Heart left ventricle (tissue), 16 donors: ENCODE measurements around the gene MAMDC4. TPM values are rescaled to one million over a fixed set of nuclear protein-coding genes. Genes with fewer than 3 reads are reported as not detected.

Experiments used
- ATAC-seq, 4 donors: fragments of 200-7000 bp; cut with Tn5 transposase; one replicate each; pipeline ENCODE4 v1.9.1; 2020 to 2022; ENCODE audit warnings: moderate library complexity in 4 of 4, mild to moderate bottlenecking in 3 of 4, moderate number of reproducible peaks in 1 of 4
- DNase-seq, 5 donors: peaks; one replicate each; pipeline ENCODE4 v3.0.0-alpha.2; 2020
- H3K27ac ChIP-seq, 12 donors: fragments of 200-600 bp; sonication (generic) in 4 of 12; one replicate each; pipeline versions ENCODE4 v1.5.0 to v1.8.0; 2016 to 2022; ENCODE audit warnings: mild to moderate bottlenecking in 2 of 12
- H3K27me3 ChIP-seq, 9 donors: fragments of 200-600 bp; sonication (generic) in 2 of 9; one replicate each; pipeline versions ENCODE4 v1.5.1 to v1.8.0; 2016 to 2022; ENCODE audit warnings: mild to moderate bottlenecking in 3 of 9
- H3K36me3 ChIP-seq, 9 donors: fragments of 200-600 bp; sonication (generic) in 2 of 9; one replicate each; pipeline versions ENCODE4 v1.5.0 to v1.8.0; 2018 to 2022; ENCODE audit warnings: mild to moderate bottlenecking in 2 of 9
- H3K4me1 ChIP-seq, 12 donors: fragments of 200-600 bp; sonication (generic) in 4 of 12; one replicate each; pipeline versions ENCODE4 v1.5.0 to v1.8.0; 2016 to 2022; ENCODE audit warnings: mild to moderate bottlenecking in 3 of 12
- H3K4me3 ChIP-seq, 12 donors: fragments of 200-600 bp; sonication (generic) in 4 of 12; one replicate each; pipeline versions ENCODE4 v1.5.0 to v1.8.0; 2017 to 2022; ENCODE audit warnings: mild to moderate bottlenecking in 9 of 12, moderate library complexity in 4 of 12
- H3K9me3 ChIP-seq, 12 donors: fragments of 200-600 bp; sonication (generic) in 4 of 12; one replicate each; pipeline versions ENCODE4 v1.5.0 to v1.8.0; 2016 to 2022; ENCODE audit warnings: mild to moderate bottlenecking in 1 of 12
- POLR2A ChIP-seq, 2 donors: fragments of 450-650 bp; IDR thresholded peaks; one replicate each; pipeline ENCODE4 v1.6.1; 2017; ENCODE audit warnings: antibody characterized with exemption in 2 of 2, mild to moderate bottlenecking in 2 of 2, moderate library complexity in 2 of 2
- WGBS, 4 donors: extraction: QIAGEN DNeasy Blood & Tissue Kit in 2 of 4; methylation state at CpG; one replicate each; pipeline versions ENCODE4 v1.1.5 to v1.1.7; 2013 to 2018; 5-methylcytosine and 5-hydroxymethylcytosine counted together
- intact Hi-C, 10 donors: fragments of 100-400 bp; cut with DNase I; formaldehyde crosslinking; loops; one replicate each; pipeline versions ENCODE4 v1.11.1 to v1.14.2; 2022
- microRNA-seq, 4 donors: library from miRNA; unstranded; fragments of <30 nt; microRNA quantifications; one replicate each; pipeline versions ENCODE4 to v1.2.0, GENCODE V29; 2017 to 2020
- polyA plus RNA-seq, 2 donors: library from polyadenylated mRNA; stranded (reverse); fragments of 200-250 nt; gene quantifications; one replicate each; pipeline ENCODE4 v1.2.3, GENCODE V29; 2013
- total RNA-seq, 9 donors: library from RNA; depleted of rRNA in 2 of 9; stranded (reverse); fragments of >200 nt in 2 of 9; fragmentation: NEBNext Ultra II Directional in 3 of 9; extraction: Animal tissue kit (Norgen Biotek cat#: 25700) in 3 of 9; gene quantifications; one replicate each; pipeline versions ENCODE4 v1.1.0 to v1.2.4, GENCODE V29; 2016 to 2023
- TF ChIP-seq, protein P1 (sequence below), 12 donors: fragments of 200-600 bp; sonication (generic) in 4 of 12; IDR thresholded peaks; one replicate each; pipeline versions ENCODE4 v1.5.0 to v1.8.0; 2018 to 2022; ENCODE audit warnings: antibody characterized with exemption in 12 of 12, mild to moderate bottlenecking in 5 of 12
- donor health status: ischemic (EF 13 %, LVEDD 7.1; RV severe dilation, severe dysfunction).
- donor health status: healthy with polysubstance abuse.
- donor health status: DM: no; HTN: yes; CAD: no.
- donor health status: DM: no; HTN: no; CAD: no.
- donor health status: ischemic (EF 25% LVEDD 6.9; RV normal size, moderate dysfunction).
- donor health status: ischemic (EF 25% LVEDD 5.7; RV mildly dilated, moderate dysfunction).
- donor health status: healthy.
- donor health status: DM: yes; HTN: yes; CAD: no.
- donor health status: ischemic (EF 35%, LVEDD 5.7; RV mildly dilated, moderate dysfunction).
- donor health status: nonischemic (EF 11% LVEDD 7.7; RV severe dilation, severe dysfunction).
- donor health status: DM: yes; HTN: yes; CAD: no.
- donor health status: PGD.
- donor health status: ischemic (EF 29% LVEDD 5.4; RV normal size, mild dysfunction).
- donor health status: nonischemic (EF 23%, LVEDD 6.1; RV moderate dilation, normal function).

Gene MAMDC4
- total and polyA plus RNA-seq, 11 donors: 2.9 to 14.9 (median 6.1) TPM

DNA sequence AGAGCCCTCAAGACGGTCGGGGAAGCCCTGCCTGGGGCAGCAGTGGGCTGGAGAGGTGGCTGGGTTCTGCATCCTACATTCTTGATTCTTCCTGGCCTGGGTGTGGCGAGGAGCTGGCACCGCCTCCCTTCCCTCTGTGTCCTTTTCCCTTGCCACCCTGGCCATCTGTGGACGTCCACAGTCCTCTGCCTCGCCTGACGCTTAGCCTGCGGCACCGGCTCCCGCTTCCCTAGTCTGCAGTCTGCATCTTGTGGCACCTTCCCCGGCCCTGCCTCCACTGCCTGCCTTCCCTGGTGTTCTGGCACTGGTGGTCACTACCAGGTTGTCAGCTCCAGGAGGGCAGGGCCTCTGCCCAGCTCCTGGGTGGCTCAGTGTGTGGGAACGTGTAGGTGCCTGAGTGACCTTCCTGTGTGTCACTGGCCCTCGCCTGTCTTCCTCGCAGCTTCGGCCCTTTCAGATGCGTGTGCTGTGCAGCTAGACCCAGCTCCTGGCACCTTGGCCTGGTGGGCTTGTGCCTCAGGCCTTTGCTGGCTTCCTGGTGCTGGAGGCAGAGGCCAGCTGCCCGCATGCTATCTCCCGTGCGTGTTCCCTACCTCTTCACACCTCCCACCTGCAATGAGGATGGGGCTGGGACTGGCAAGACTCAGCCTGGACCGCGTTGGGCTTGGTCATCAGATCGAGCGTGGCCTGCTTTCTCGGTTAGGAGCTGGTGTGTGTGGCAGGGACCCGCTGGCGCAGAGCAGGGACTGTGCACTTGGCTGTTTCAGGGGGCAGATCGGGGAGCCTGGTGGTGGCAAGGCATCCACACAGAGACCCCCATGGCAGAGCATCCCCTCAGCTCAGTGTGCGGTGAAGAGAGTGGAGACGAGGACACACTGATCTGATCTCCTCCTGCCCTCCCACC lies 55.1 kb downstream of the MAMDC4 start:
- Histone ChIP-seq H3K4me3 (no peak overlapping the region), H3K4me1 (peaks cover 0 to 21% (median 17%) of the 10 kb centered on the region in 12 donors), H3K36me3 (peaks cover 0 to 64% (median 36%) of the 10 kb centered on the region in 9 donors), H3K9me3 (no peaks in the 10 kb centered on the region), H3K27me3 (no peaks in the 10 kb centered on the region), H3K27ac (no peak overlapping the region)
- intact Hi-C loops: no loop called here
- TF ChIP-seq, protein P1, sequence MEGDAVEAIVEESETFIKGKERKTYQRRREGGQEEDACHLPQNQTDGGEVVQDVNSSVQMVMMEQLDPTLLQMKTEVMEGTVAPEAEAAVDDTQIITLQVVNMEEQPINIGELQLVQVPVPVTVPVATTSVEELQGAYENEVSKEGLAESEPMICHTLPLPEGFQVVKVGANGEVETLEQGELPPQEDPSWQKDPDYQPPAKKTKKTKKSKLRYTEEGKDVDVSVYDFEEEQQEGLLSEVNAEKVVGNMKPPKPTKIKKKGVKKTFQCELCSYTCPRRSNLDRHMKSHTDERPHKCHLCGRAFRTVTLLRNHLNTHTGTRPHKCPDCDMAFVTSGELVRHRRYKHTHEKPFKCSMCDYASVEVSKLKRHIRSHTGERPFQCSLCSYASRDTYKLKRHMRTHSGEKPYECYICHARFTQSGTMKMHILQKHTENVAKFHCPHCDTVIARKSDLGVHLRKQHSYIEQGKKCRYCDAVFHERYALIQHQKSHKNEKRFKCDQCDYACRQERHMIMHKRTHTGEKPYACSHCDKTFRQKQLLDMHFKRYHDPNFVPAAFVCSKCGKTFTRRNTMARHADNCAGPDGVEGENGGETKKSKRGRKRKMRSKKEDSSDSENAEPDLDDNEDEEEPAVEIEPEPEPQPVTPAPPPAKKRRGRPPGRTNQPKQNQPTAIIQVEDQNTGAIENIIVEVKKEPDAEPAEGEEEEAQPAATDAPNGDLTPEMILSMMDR (IDR thresholded peaks at IDR 0.05): no peak
- no peak for TF ChIP-seq POLR2A (IDR thresholded peaks at IDR 0.05)
- DNase-seq (no peak), ATAC-seq (no peak)
- 95 to 97% (median 96%) methylated on average over 24 to 29 of the region's 29 CpGs for WGBS, 4 donors

Small RNAs within 50 kb of the gene (microRNA-seq; reads per million reads assigned to microRNA genes)
- gene MIR4292 (0 reads per million in 4 donors), gene MIR4479 (0.13 to 1.8 (median 0.70) reads per million in 4 donors)

Other genes with a start within 250 kb of the MAMDC4 start
- 100 to 1,000 TPM in 2 of 9 donors, 10 to 100 TPM in 7; 56.4 to 142 (median 94.0) TPM for gene EGFL7, start 189.4 kb upstream of the MAMDC4 start, total RNA-seq
- gene EGFL7, start 189.4 kb upstream of the MAMDC4 start, polyA plus RNA-seq: 100 to 1,000 TPM; 103 to 137 TPM
- gene AGPAT2, start 164.9 kb upstream of the MAMDC4 start, total RNA-seq: 10 to 100 TPM; 52.4 to 90.7 (median 62.5) TPM
- gene AGPAT2, start 164.9 kb upstream of the MAMDC4 start, polyA plus RNA-seq: 100 to 1,000 TPM in 1 of 2 donors, 10 to 100 TPM in 1; 88.8 to 122 TPM
- gene DIPK1B, start 139.8 kb upstream of the MAMDC4 start, total RNA-seq: 10 to 100 TPM; 14.4 to 46.3 (median 19.8) TPM
- 10 to 100 TPM; 18.1 to 24.4 TPM for gene DIPK1B, start 139.8 kb upstream of the MAMDC4 start, polyA plus RNA-seq
- 10 to 100 TPM in 5 of 9 donors, 1 to 10 TPM in 2, under 1 TPM in 2; 0.50 to 21.5 (median 10.1) TPM for gene LCN10, start 109.4 kb upstream of the MAMDC4 start, total RNA-seq
- 10 to 100 TPM; 15.7 to 40.7 TPM for gene LCN10, start 109.4 kb upstream of the MAMDC4 start, polyA plus RNA-seq
- gene LCN6, start 103.8 kb upstream of the MAMDC4 start, total RNA-seq: 10 to 100 TPM in 5 of 9 donors, 1 to 10 TPM in 3, under 1 TPM in 1; 0.81 to 58.7 (median 15.8) TPM
- 100 to 1,000 TPM in 1 of 2 donors, 10 to 100 TPM in 1; 46.1 to 101 TPM for gene LCN6, start 103.8 kb upstream of the MAMDC4 start, polyA plus RNA-seq
- not detected for gene LCN8, start 94.1 kb upstream of the MAMDC4 start, total RNA-seq
- gene LCN8, start 94.1 kb upstream of the MAMDC4 start, polyA plus RNA-seq: not detected
- 1 to 10 TPM in 3 of 9 donors, under 1 TPM in 2, not detected in 4; 0.64 to 2.8 (median 1.2) TPM for gene LCN15, start 87.8 kb upstream of the MAMDC4 start, total RNA-seq
- 1 to 10 TPM in 1 of 2 donors, under 1 TPM in 1; 0.65 to 2.4 TPM for gene LCN15, start 87.8 kb upstream of the MAMDC4 start, polyA plus RNA-seq
- 100 to 1,000 TPM in 1 of 9 donors, 10 to 100 TPM in 8; 45.6 to 122 (median 63.3) TPM for gene TMEM141, start 61.0 kb upstream of the MAMDC4 start, total RNA-seq
- gene TMEM141, start 61.0 kb upstream of the MAMDC4 start, polyA plus RNA-seq: 100 to 1,000 TPM in 1 of 2 donors, 10 to 100 TPM in 1; 86.1 to 116 TPM
- 1 to 10 TPM in 7 of 9 donors, under 1 TPM in 2; 0.64 to 3.8 (median 1.4) TPM for gene CCDC183, start 56.0 kb upstream of the MAMDC4 start, total RNA-seq
- 1 to 10 TPM in 1 of 2 donors, under 1 TPM in 1; 0.32 to 4.7 TPM for gene CCDC183, start 56.0 kb upstream of the MAMDC4 start, polyA plus RNA-seq
- 10 to 100 TPM; 59.4 to 82.2 (median 71.6) TPM for gene RABL6, start 44.4 kb upstream of the MAMDC4 start, total RNA-seq
- 10 to 100 TPM; 63.5 to 90.8 TPM for gene RABL6, start 44.4 kb upstream of the MAMDC4 start, polyA plus RNA-seq
- 1 to 10 TPM; 2.6 to 7.0 (median 6.2) TPM for gene AJM1, start 9.9 kb upstream of the MAMDC4 start, total RNA-seq
- 1 to 10 TPM; 2.8 to 5.5 TPM for gene AJM1, start 9.9 kb upstream of the MAMDC4 start, polyA plus RNA-seq
- 100 to 1,000 TPM; 230 to 386 (median 266) TPM for gene PHPT1, start 2.9 kb upstream of the MAMDC4 start, total RNA-seq
- 100 to 1,000 TPM; 225 to 717 TPM for gene PHPT1, start 2.9 kb upstream of the MAMDC4 start, polyA plus RNA-seq
- gene EDF1, start 14.0 kb downstream of the MAMDC4 start, total RNA-seq: 100 to 1,000 TPM; 289 to 467 (median 341) TPM
- gene EDF1, start 14.0 kb downstream of the MAMDC4 start, polyA plus RNA-seq: 100 to 1,000 TPM; 454 to 605 TPM
- 10 to 100 TPM in 3 of 9 donors, 1 to 10 TPM in 6; 6.3 to 14.7 (median 9.1) TPM for gene TRAF2, start 34.2 kb downstream of the MAMDC4 start, total RNA-seq
- gene TRAF2, start 34.2 kb downstream of the MAMDC4 start, polyA plus RNA-seq: 10 to 100 TPM; 10.6 to 28.3 TPM
- gene FBXW5, start 92.4 kb downstream of the MAMDC4 start, total RNA-seq: 100 to 1,000 TPM; 110 to 388 (median 147) TPM
- 100 to 1,000 TPM; 189 to 206 TPM for gene FBXW5, start 92.4 kb downstream of the MAMDC4 start, polyA plus RNA-seq
- 1 to 10 TPM in 7 of 9 donors, not detected in 2; 1.2 to 3.7 (median 1.5) TPM for gene C8G, start 92.9 kb downstream of the MAMDC4 start, total RNA-seq
- gene C8G, start 92.9 kb downstream of the MAMDC4 start, polyA plus RNA-seq: 1 to 10 TPM; 1.0 to 3.1 TPM
- gene LCN12, start 99.9 kb downstream of the MAMDC4 start, total RNA-seq: 10 to 100 TPM in 2 of 9 donors, 1 to 10 TPM in 7; 1.9 to 23.7 (median 6.4) TPM
- 1 to 10 TPM in 1 of 2 donors, under 1 TPM in 1; 0.46 to 3.9 TPM for gene LCN12, start 99.9 kb downstream of the MAMDC4 start, polyA plus RNA-seq
- 1,000 to 10,000 TPM; 1,152 to 4,769 (median 3,109) TPM for gene PTGDS, start 125.2 kb downstream of the MAMDC4 start, total RNA-seq
- 1,000 to 10,000 TPM; 2,982 to 5,295 TPM for gene PTGDS, start 125.2 kb downstream of the MAMDC4 start, polyA plus RNA-seq
- 10 to 100 TPM in 2 of 9 donors, 1 to 10 TPM in 5, under 1 TPM in 2; 0.16 to 14.9 (median 2.7) TPM for gene LCNL1, start 130.6 kb downstream of the MAMDC4 start, total RNA-seq
- gene LCNL1, start 130.6 kb downstream of the MAMDC4 start, polyA plus RNA-seq: 1 to 10 TPM in 1 of 2 donors, under 1 TPM in 1; 0.14 to 5.8 TPM
- gene PAXX, start 140.1 kb downstream of the MAMDC4 start, total RNA-seq: 10 to 100 TPM; 15.0 to 35.3 (median 19.4) TPM
- 10 to 100 TPM; 31.2 to 57.3 TPM for gene PAXX, start 140.1 kb downstream of the MAMDC4 start, polyA plus RNA-seq
- gene CLIC3, start 144.2 kb downstream of the MAMDC4 start, total RNA-seq: 10 to 100 TPM in 1 of 9 donors, 1 to 10 TPM in 8; 1.5 to 16.7 (median 5.0) TPM
- gene CLIC3, start 144.2 kb downstream of the MAMDC4 start, polyA plus RNA-seq: 10 to 100 TPM in 1 of 2 donors, 1 to 10 TPM in 1; 3.9 to 11.3 TPM
- 10 to 100 TPM; 19.1 to 44.3 (median 33.4) TPM for gene ABCA2, start 175.9 kb downstream of the MAMDC4 start, total RNA-seq
- gene ABCA2, start 175.9 kb downstream of the MAMDC4 start, polyA plus RNA-seq: 10 to 100 TPM; 13.1 to 30.6 TPM
- gene FUT7, start 179.7 kb downstream of the MAMDC4 start, total RNA-seq: under 1 TPM in 2 of 9 donors, not detected in 7; 0.15 to 0.48 TPM
- gene FUT7, start 179.7 kb downstream of the MAMDC4 start, polyA plus RNA-seq: under 1 TPM in 1 of 2 donors, not detected in 1; 0.17 TPM
- gene NPDC1, start 193.8 kb downstream of the MAMDC4 start, total RNA-seq: 100 to 1,000 TPM in 1 of 9 donors, 10 to 100 TPM in 8; 45.1 to 114 (median 55.1) TPM
- gene NPDC1, start 193.8 kb downstream of the MAMDC4 start, polyA plus RNA-seq: 10 to 100 TPM; 38.4 to 71.7 TPM
- 1 to 10 TPM in 8 of 9 donors, under 1 TPM in 1; 0.85 to 2.9 (median 1.2) TPM for gene ENTPD2, start 201.7 kb downstream of the MAMDC4 start, total RNA-seq
- 1 to 10 TPM in 1 of 2 donors, under 1 TPM in 1; 0.50 to 1.2 TPM for gene ENTPD2, start 201.7 kb downstream of the MAMDC4 start, polyA plus RNA-seq
- gene SAPCD2, start 218.2 kb downstream of the MAMDC4 start, total RNA-seq: 1 to 10 TPM in 1 of 9 donors, under 1 TPM in 8; 0.09 to 2.0 (median 0.20) TPM
- under 1 TPM; 0.15 to 0.22 TPM for gene SAPCD2, start 218.2 kb downstream of the MAMDC4 start, polyA plus RNA-seq
- gene UAP1L1, start 225.2 kb downstream of the MAMDC4 start, total RNA-seq: 10 to 100 TPM in 4 of 9 donors, 1 to 10 TPM in 5; 5.9 to 15.1 (median 9.4) TPM
- 10 to 100 TPM in 1 of 2 donors, 1 to 10 TPM in 1; 3.9 to 12.4 TPM for gene UAP1L1, start 225.2 kb downstream of the MAMDC4 start, polyA plus RNA-seq
- gene MAN1B1, start 234.6 kb downstream of the MAMDC4 start, total RNA-seq: 10 to 100 TPM; 17.6 to 40.6 (median 21.7) TPM
- gene MAN1B1, start 234.6 kb downstream of the MAMDC4 start, polyA plus RNA-seq: 10 to 100 TPM; 26.7 to 29.5 TPM